HepG2 (cell line): Measurements from ENCODE around the gene STAT5A. TPM values are rescaled to one million over a fixed set of nuclear protein-coding genes. Genes with fewer than 3 reads are reported as not detected.
A peak's percentile ranks its signal among the peaks of the same experiment; 100 is the strongest.

Experiments
- ERF ChIP-seq: IDR thresholded peaks from 2 replicates; pipeline ENCODE4 v1.6.1; 2018; ENCODE audit warnings: missing biosample characterization, missing genetic modification reagents
- FOXO4 ChIP-seq: sonication (generic); formaldehyde crosslinking; conservative IDR thresholded peaks from 2 replicates; pipeline ENCODE4 v1.8.1; 2023; ENCODE audit warnings: missing genetic modification reagents
- HDAC1 ChIP-seq: sonication (generic); formaldehyde crosslinking; IDR thresholded peaks from 2 replicates; pipeline ENCODE4 v1.5.1; 2020; ENCODE audit warnings: mild to moderate bottlenecking, missing genetic modification reagents
- HOXA9 ChIP-seq: sonication (generic); formaldehyde crosslinking; IDR thresholded peaks from 2 replicates; pipeline ENCODE4 v1.8.1; 2022; ENCODE audit warnings: missing genetic modification reagents, mild to moderate bottlenecking, moderate library complexity, borderline replicate concordance
- MNT ChIP-seq: fragments of 450-650 bp; IDR thresholded peaks from 2 replicates; pipeline ENCODE4 v1.6.1; 2016
- MXD3 ChIP-seq: IDR thresholded peaks from 2 replicates; pipeline ENCODE4 v1.6.1; 2016; ENCODE audit warnings: mild to moderate bottlenecking, missing biosample characterization, missing genetic modification reagents
- PAX8 ChIP-seq: sonication (generic); formaldehyde crosslinking; IDR thresholded peaks from 2 replicates; pipeline ENCODE4 v1.8.0; 2022; ENCODE audit warnings: mild to moderate bottlenecking, missing genetic modification reagents, borderline replicate concordance
- RAD51 ChIP-seq: fragments of 450-650 bp; IDR thresholded peaks from 2 replicates; pipeline ENCODE4 v1.6.1; 2016; ENCODE audit warnings: borderline replicate concordance
- REPIN1 ChIP-seq: sonication (generic); formaldehyde crosslinking; IDR thresholded peaks from 2 replicates; pipeline ENCODE4 v1.8.0; 2022; ENCODE audit warnings: missing genetic modification reagents, low read depth, mild to moderate bottlenecking, borderline replicate concordance
- ZNF33A ChIP-seq: sonication (generic); formaldehyde crosslinking; IDR thresholded peaks from 2 replicates; pipeline ENCODE4 v1.5.1; 2020; ENCODE audit warnings: missing genetic modification reagents, mild to moderate bottlenecking, moderate library complexity, borderline replicate concordance
- ZNF574 ChIP-seq: sonication (generic); formaldehyde crosslinking; IDR thresholded peaks from 2 replicates; pipeline ENCODE4 v1.4.0; 2020; ENCODE audit warnings: missing genetic modification reagents
- ZNF607 ChIP-seq: sonication (generic); formaldehyde crosslinking; IDR thresholded peaks from 2 replicates; pipeline ENCODE4 v1.5.1; 2020; ENCODE audit warnings: missing genetic modification reagents, mild to moderate bottlenecking, borderline replicate concordance
- ZNF687 ChIP-seq: sonication (generic); formaldehyde crosslinking; IDR thresholded peaks from 2 replicates; pipeline ENCODE4 v1.5.1; 2020; ENCODE audit warnings: mild to moderate bottlenecking, missing genetic modification reagents, moderate library complexity
- ZNF768 ChIP-seq: sonication (generic); formaldehyde crosslinking; IDR thresholded peaks from 2 replicates; pipeline ENCODE4 v1.4.0; 2020; ENCODE audit warnings: missing genetic modification reagents
- ZNF792 ChIP-seq: IDR thresholded peaks from 2 replicates; pipeline ENCODE4 v1.6.1; 2016
- ZZZ3 ChIP-seq: sonication (generic); formaldehyde crosslinking; IDR thresholded peaks from 2 replicates; pipeline ENCODE4 v1.4.0; 2020; ENCODE audit warnings: missing genetic modification reagents, mild to moderate bottlenecking, borderline replicate concordance
- polyA plus RNA-seq, 8 experiments: library from polyadenylated mRNA; depleted of rRNA in 3 of 8; stranded (reverse) in 7 of 8; unstranded in 1 of 8; fragments of >200 nt; fragmentation: Illumina TruSeq in 4 of 8; extraction: Trizol in 4 of 8; gene quantifications; 2 replicates each; pipeline versions ENCODE4 v1.2.1 to v1.2.3, GENCODE V29; 2011 to 2016; ENCODE audit warnings: low read depth in 4 of 8, missing spikeins in 1 of 8, mixed read lengths in 1 of 8; ENCODE audit not compliant: insufficient read depth in 1 of 8
- total RNA-seq, 5 experiments: library from RNA; depleted of rRNA; stranded (reverse); fragments of >200 nt; fragmentation: Illumina TruSeq; extraction: Trizol; gene quantifications; 2 replicates each; pipeline ENCODE4 v1.2.3, GENCODE V29; 2016; ENCODE audit warnings: low read depth in 1 of 5

The STAT5A gene
- total and polyA plus RNA-seq, 2 of the 13 experiments (the other 11 are each of a cell fraction or from before 2014, with no cell fraction given) = 1.4 to 4.1 TPM

GRCh38 chr17:42287305-42287976 is 857 bp upstream of the STAT5A start (continued):
- TF ChIP-seq REPIN1 (CRISPR knock-in tag) (no peak), HDAC1 (CRISPR knock-in tag) (no peak), ZNF768 (CRISPR knock-in tag) (0 out of 2 replicates have a peak, but pooled peaks have one; percentile 24), MNT (no peak), ZNF33A (CRISPR knock-in tag) (no peak), ZNF792 (no peak), MXD3 (CRISPR knock-in tag) (no peak), ERF (CRISPR knock-in tag) (0 out of 2 replicates have a peak, but pooled peaks have one; percentile 6), PAX8 (no peak), FOXO4 (CRISPR knock-in tag) (no peak), RAD51 (no peak), ZZZ3 (CRISPR knock-in tag) (no peak), ZNF574 (CRISPR knock-in tag) (no peak), ZNF607 (CRISPR knock-in tag) (no peak), ZNF687 (peak; percentile 49; the same call in 1 of the 2 replicates), HOXA9 (no peak)
